Measurements from ENCODE around the gene FRMD4B.
A peak's percentile ranks its signal among the peaks of the same experiment; 100 is the strongest.

Gene FRMD4B

GRCh38 chr3:69137412-69137811 is 248.5 kb downstream of the FRMD4B start:
- Histone ChIP-seq H3K9me3 (ENCODE audit: control insufficient read depth in 5 of 5, low read length in 5 of 5) (no peaks in the 10 kb centered on the region), H3K36me3 (ENCODE audit: control insufficient read depth in 5 of 5, insufficient read depth in 5 of 5, low read length in 5 of 5) (no peaks in the 10 kb centered on the region), H3K27me3 (ENCODE audit: control insufficient read depth in 5 of 5, insufficient read depth in 4 of 5, low read length in 5 of 5) (no peaks in the 10 kb centered on the region), H3K9ac (ENCODE audit: low read length in 5 of 5) (no peak overlapping the region), H3K27ac (ENCODE audit: low read depth, low read length) (no peak overlapping the region), H3K4me1 (ENCODE audit: control insufficient read depth in 5 of 5, insufficient read depth in 5 of 5, low read length in 5 of 5) (no peaks in the 10 kb centered on the region), H3K4me3 (ENCODE audit: low read depth in 1 of 5, low read length in 5 of 5) (no peak overlapping the region)

- no peaks in the 10 kb centered on the region for H3K27me3 ChIP-seq (ENCODE audit: control insufficient read depth in 5 of 5, insufficient read depth in 4 of 5, low read length in 5 of 5)
- H3K4me1 ChIP-seq (ENCODE audit: control insufficient read depth in 5 of 5, insufficient read depth in 5 of 5, low read length in 5 of 5), result no peaks in the 10 kb centered on the region
- no peak overlapping the region for H3K27ac ChIP-seq (ENCODE audit: low read depth, low read length)
- no peak overlapping the region for H3K9ac ChIP-seq (ENCODE audit: low read length in 5 of 5)
- no peaks in the 10 kb centered on the region for H3K36me3 ChIP-seq (ENCODE audit: control insufficient read depth in 5 of 5, insufficient read depth in 5 of 5, low read length in 5 of 5)
- no peaks in the 10 kb centered on the region for H3K9me3 ChIP-seq (ENCODE audit: control insufficient read depth in 5 of 5, low read length in 5 of 5)
- H3K4me3 ChIP-seq (ENCODE audit: low read depth in 1 of 5, low read length in 5 of 5), result no peak overlapping the region
Observed at GRCh38 chr3:69137005-69137404, 248.9 kb downstream of the FRMD4B start.

- Histone ChIP-seq H3K36me3 (ENCODE audit: control insufficient read depth in 5 of 5, insufficient read depth in 5 of 5, low read length in 5 of 5) (no peaks in the 10 kb centered on the region), H3K27ac (ENCODE audit: low read depth, low read length) (no peak overlapping the region), H3K4me1 (ENCODE audit: control insufficient read depth in 5 of 5, insufficient read depth in 5 of 5, low read length in 5 of 5) (no peaks in the 10 kb centered on the region), H3K27me3 (ENCODE audit: control insufficient read depth in 5 of 5, insufficient read depth in 4 of 5, low read length in 5 of 5) (no peaks in the 10 kb centered on the region), H3K4me3 (ENCODE audit: low read depth in 1 of 5, low read length in 5 of 5) (no peak overlapping the region), H3K9me3 (ENCODE audit: control insufficient read depth in 5 of 5, low read length in 5 of 5) (no peaks in the 10 kb centered on the region), H3K9ac (ENCODE audit: low read length in 5 of 5) (no peak overlapping the region)
Observed at GRCh38 chr3:69130689-69131088, 255.2 kb downstream of the FRMD4B start.

- Histone ChIP-seq H3K9ac (ENCODE audit: low read length in 5 of 5) (no peak overlapping the region), H3K4me3 (ENCODE audit: low read depth in 1 of 5, low read length in 5 of 5) (no peak overlapping the region), H3K27ac (ENCODE audit: low read depth, low read length) (no peak overlapping the region), H3K9me3 (ENCODE audit: control insufficient read depth in 5 of 5, low read length in 5 of 5) (no peaks in the 10 kb centered on the region), H3K27me3 (ENCODE audit: control insufficient read depth in 5 of 5, insufficient read depth in 4 of 5, low read length in 5 of 5) (no peaks in the 10 kb centered on the region), H3K36me3 (ENCODE audit: control insufficient read depth in 5 of 5, insufficient read depth in 5 of 5, low read length in 5 of 5) (no peaks in the 10 kb centered on the region), H3K4me1 (ENCODE audit: control insufficient read depth in 5 of 5, insufficient read depth in 5 of 5, low read length in 5 of 5) (no peaks in the 10 kb centered on the region)
Observed at GRCh38 chr3:69129531-69129930, 256.4 kb downstream of the FRMD4B start.

GRCh38 chr3:69128509-69128908 is 257.4 kb downstream of the FRMD4B start:
- H3K36me3 ChIP-seq (ENCODE audit: control insufficient read depth in 5 of 5, insufficient read depth in 5 of 5, low read length in 5 of 5), result no peaks in the 10 kb centered on the region
- H3K9me3 ChIP-seq (ENCODE audit: control insufficient read depth in 5 of 5, low read length in 5 of 5), result no peaks in the 10 kb centered on the region
- no peaks in the 10 kb centered on the region for H3K4me1 ChIP-seq (ENCODE audit: control insufficient read depth in 5 of 5, insufficient read depth in 5 of 5, low read length in 5 of 5)
- H3K27me3 ChIP-seq (ENCODE audit: control insufficient read depth in 5 of 5, insufficient read depth in 4 of 5, low read length in 5 of 5), result no peaks in the 10 kb centered on the region
- no peak overlapping the region for H3K27ac ChIP-seq (ENCODE audit: low read depth, low read length)
- no peak overlapping the region for H3K4me3 ChIP-seq (ENCODE audit: low read depth in 1 of 5, low read length in 5 of 5)
- H3K9ac ChIP-seq (ENCODE audit: low read length in 5 of 5), result no peak overlapping the region

GRCh38 chr3:69126999-69127398 is 258.9 kb downstream of the FRMD4B start:
- H3K4me1 ChIP-seq (ENCODE audit: control insufficient read depth in 5 of 5, insufficient read depth in 5 of 5, low read length in 5 of 5), result peaks cover 0 to under 1% (median 0%) of the 10 kb centered on the region in 5 donors
- no peak overlapping the region for H3K4me3 ChIP-seq (ENCODE audit: low read depth in 1 of 5, low read length in 5 of 5)
- H3K27me3 ChIP-seq (ENCODE audit: control insufficient read depth in 5 of 5, insufficient read depth in 4 of 5, low read length in 5 of 5), result no peaks in the 10 kb centered on the region
- no peaks in the 10 kb centered on the region for H3K9me3 ChIP-seq (ENCODE audit: control insufficient read depth in 5 of 5, low read length in 5 of 5)
- H3K36me3 ChIP-seq (ENCODE audit: control insufficient read depth in 5 of 5, insufficient read depth in 5 of 5, low read length in 5 of 5), result no peaks in the 10 kb centered on the region
- H3K27ac ChIP-seq (ENCODE audit: low read depth, low read length), result no peak overlapping the region
- H3K9ac ChIP-seq (ENCODE audit: low read length in 5 of 5), result no peak overlapping the region

- H3K36me3 ChIP-seq (ENCODE audit: control insufficient read depth in 5 of 5, insufficient read depth in 5 of 5, low read length in 5 of 5), result no peaks in the 10 kb centered on the region
- H3K4me1 ChIP-seq (ENCODE audit: control insufficient read depth in 5 of 5, insufficient read depth in 5 of 5, low read length in 5 of 5), result peaks cover 0 to 6% (median 0%) of the 10 kb centered on the region in 5 donors
- H3K9ac ChIP-seq (ENCODE audit: low read length in 5 of 5), result no peak overlapping the region
- no peak overlapping the region for H3K4me3 ChIP-seq (ENCODE audit: low read depth in 1 of 5, low read length in 5 of 5)
- no peaks in the 10 kb centered on the region for H3K9me3 ChIP-seq (ENCODE audit: control insufficient read depth in 5 of 5, low read length in 5 of 5)
- no peaks in the 10 kb centered on the region for H3K27me3 ChIP-seq (ENCODE audit: control insufficient read depth in 5 of 5, insufficient read depth in 4 of 5, low read length in 5 of 5)
- no peak overlapping the region for H3K27ac ChIP-seq (ENCODE audit: low read depth, low read length)
Observed at GRCh38 chr3:69126216-69126615, 259.7 kb downstream of the FRMD4B start.

- H3K9ac ChIP-seq (ENCODE audit: low read length in 5 of 5), result no peak within 1 kb of the TSS
- H3K9me3 ChIP-seq (ENCODE audit: control insufficient read depth in 5 of 5, low read length in 5 of 5), result no peaks in the 10 kb centered on the region
- peak within 1 kb of the TSS in 1 of 5 donors; percentile 29 for H3K4me3 ChIP-seq (ENCODE audit: low read depth in 1 of 5, low read length in 5 of 5)
- peak within 1 kb of the TSS; percentile 18 for H3K27ac ChIP-seq (ENCODE audit: low read depth, low read length)
- peaks cover 0 to 6% (median 0%) of the 10 kb centered on the region in 5 donors for H3K4me1 ChIP-seq (ENCODE audit: control insufficient read depth in 5 of 5, insufficient read depth in 5 of 5, low read length in 5 of 5)
- H3K27me3 ChIP-seq (ENCODE audit: control insufficient read depth in 5 of 5, insufficient read depth in 4 of 5, low read length in 5 of 5), result no peaks in the 10 kb centered on the region
- H3K36me3 ChIP-seq (ENCODE audit: control insufficient read depth in 5 of 5, insufficient read depth in 5 of 5, low read length in 5 of 5), result no peaks in the 10 kb centered on the region
Observed at GRCh38 chr3:69122403-69122802, 263.5 kb downstream of the FRMD4B start, which contains the start of gene LMOD3. Gene LMOD3, minus strand, starts transcription at chr3:69122595. Its CDS starts 209 bp downstream, at chr3:69122386.

- Histone ChIP-seq H3K9ac (ENCODE audit: low read length in 5 of 5) (no peak overlapping the region), H3K27ac (ENCODE audit: low read depth, low read length) (peak overlapping the region; percentile 18)
Observed at GRCh38 chr3:69121950-69122349, 263.9 kb downstream of the FRMD4B start.

GRCh38 chr3:69121513-69121912 is 264.4 kb downstream of the FRMD4B start:
- no peaks in the 10 kb centered on the region for H3K27me3 ChIP-seq (ENCODE audit: control insufficient read depth in 5 of 5, insufficient read depth in 4 of 5, low read length in 5 of 5)
- H3K9ac ChIP-seq (ENCODE audit: low read length in 5 of 5), result no peak overlapping the region
- no peak overlapping the region for H3K4me3 ChIP-seq (ENCODE audit: low read depth in 1 of 5, low read length in 5 of 5)
- H3K9me3 ChIP-seq (ENCODE audit: control insufficient read depth in 5 of 5, low read length in 5 of 5), result no peaks in the 10 kb centered on the region
- H3K4me1 ChIP-seq (ENCODE audit: control insufficient read depth in 5 of 5, insufficient read depth in 5 of 5, low read length in 5 of 5), result peaks cover 0 to 6% (median 0%) of the 10 kb centered on the region in 5 donors
- H3K36me3 ChIP-seq (ENCODE audit: control insufficient read depth in 5 of 5, insufficient read depth in 5 of 5, low read length in 5 of 5), result no peaks in the 10 kb centered on the region
- peak overlapping the region; percentile 18 for H3K27ac ChIP-seq (ENCODE audit: low read depth, low read length)

More at GRCh38 chr3:69121950-69122349, 263.9 kb downstream of the FRMD4B start:
- Histone ChIP-seq H3K4me1 (ENCODE audit: control insufficient read depth in 5 of 5, insufficient read depth in 5 of 5, low read length in 5 of 5) (peaks cover 0 to 6% (median 0%) of the 10 kb centered on the region in 5 donors), H3K36me3 (ENCODE audit: control insufficient read depth in 5 of 5, insufficient read depth in 5 of 5, low read length in 5 of 5) (no peaks in the 10 kb centered on the region), H3K4me3 (ENCODE audit: low read depth in 1 of 5, low read length in 5 of 5) (peak overlapping the region in 1 of 5 donors; percentile 29), H3K27me3 (ENCODE audit: control insufficient read depth in 5 of 5, insufficient read depth in 4 of 5, low read length in 5 of 5) (no peaks in the 10 kb centered on the region), H3K9me3 (ENCODE audit: control insufficient read depth in 5 of 5, low read length in 5 of 5) (no peaks in the 10 kb centered on the region)
